BE2C (cell line): ENCODE measurements around the gene ZNF775.

Experiments
- DNase-seq: peaks from one replicate; pipeline ENCODE4 v3.0.0-alpha.2; 2020
- H3K27me3 ChIP-seq: fragments of 250-450 bp; sonication (Bioruptor Pico); 2 replicates; pipeline ENCODE4 v1.5.1; 2020; ENCODE audit warnings: mild to moderate bottlenecking
- H3K36me3 ChIP-seq: fragments of 250-450 bp; sonication (Bioruptor Pico); 2 replicates; pipeline ENCODE4 v1.5.1; 2020; ENCODE audit warnings: mild to moderate bottlenecking
- H3K4me1 ChIP-seq: fragments of 250-450 bp; sonication (Bioruptor Pico); 2 replicates; pipeline ENCODE4 v1.5.1; 2020
- H3K4me3 ChIP-seq: 2 replicates; pipeline ENCODE4 v1.5.1; 2011; ENCODE audit warnings: low read depth, low read length
- H3K9me3 ChIP-seq: fragments of 250-450 bp; sonication (Bioruptor Pico); 2 replicates; pipeline ENCODE4 v1.5.1; 2020
- CTCF ChIP-seq: IDR thresholded peaks from 2 replicates; pipeline ENCODE4 v1.5.1; 2012; ENCODE audit warnings: mild to moderate bottlenecking, low read depth, low read length

ZNF775 gene

GRCh38 chr7:150405584-150406311 is 26.6 kb downstream of the ZNF775 start:
- Histone ChIP-seq H3K36me3 (no peaks in the 10 kb centered on the region), H3K4me3 (peak overlapping the region; percentile 69), H3K4me1 (peaks cover 2% of the 10 kb centered on the region), H3K27me3 (no peaks in the 10 kb centered on the region), H3K9me3 (no peaks in the 10 kb centered on the region)
- DNase-seq = no peak
- TF ChIP-seq CTCF = no peak

DNA sequence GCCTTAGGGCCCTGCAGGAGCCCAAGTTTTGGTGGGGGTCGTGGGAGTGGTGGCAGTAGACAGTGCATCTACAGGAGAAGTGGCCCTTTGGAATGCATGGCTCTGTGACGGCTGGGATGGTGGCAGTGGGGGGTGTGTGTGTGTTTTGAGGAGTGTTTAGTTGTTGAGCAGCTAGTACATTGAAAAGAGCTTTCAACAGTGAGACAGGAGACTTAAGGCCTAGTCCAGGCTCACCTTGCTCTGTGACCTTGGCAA is 27.1 kb downstream of the ZNF775 start:
- H3K36me3 ChIP-seq = no peaks in the 10 kb centered on the region
- no peaks in the 10 kb centered on the region for H3K4me1 ChIP-seq
- H3K9me3 ChIP-seq = no peaks in the 10 kb centered on the region
- no peaks in the 10 kb centered on the region for H3K27me3 ChIP-seq
- TF ChIP-seq CTCF = no peak
- H3K4me3 ChIP-seq = peak overlapping the region; percentile 69; the same call in 1 of the 2 replicates
- no peak for DNase-seq

DNA sequence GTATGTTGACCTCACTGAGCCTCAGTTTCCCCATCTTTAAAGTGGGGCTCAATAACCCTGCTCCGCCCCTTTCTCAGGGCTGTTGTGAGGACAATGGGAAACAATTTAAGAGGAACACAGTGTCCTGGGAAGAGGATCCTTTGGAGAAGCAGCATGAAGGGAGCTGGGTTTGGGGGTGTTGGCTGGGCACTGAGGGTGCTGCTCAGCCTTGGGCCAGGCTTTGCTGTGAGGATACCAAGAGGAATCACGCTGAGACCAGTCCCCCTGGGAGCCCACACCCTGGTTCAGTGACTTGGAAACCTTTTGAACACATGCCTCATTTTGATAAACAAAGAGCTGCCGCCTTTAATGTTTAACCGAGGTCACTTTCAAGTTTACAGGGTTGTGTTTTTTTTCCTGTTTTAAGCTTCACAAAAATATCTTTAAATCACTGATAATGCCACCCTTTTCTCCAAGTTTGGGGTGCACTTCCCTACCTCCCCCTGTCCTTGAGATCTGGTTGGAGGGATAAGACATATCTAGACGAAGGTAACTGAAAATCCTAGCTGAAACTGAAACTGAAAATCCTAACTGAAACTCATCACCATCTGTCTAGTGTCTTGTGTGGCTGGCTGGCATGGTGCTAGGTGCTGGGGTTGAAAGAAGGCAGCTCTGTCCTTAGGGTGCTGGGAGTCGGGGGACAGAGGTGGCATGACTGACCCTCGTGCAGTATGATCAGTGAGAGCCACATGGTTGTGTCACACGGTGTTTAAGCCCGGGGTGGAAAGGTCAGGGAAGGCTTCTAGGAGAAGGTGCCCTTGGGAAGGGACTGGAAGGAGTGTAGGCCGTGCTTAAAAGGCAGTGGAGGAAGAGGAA is 27.7 kb downstream of the ZNF775 start:
- no peak for TF ChIP-seq CTCF
- H3K36me3 ChIP-seq = no peaks in the 10 kb centered on the region
- H3K9me3 ChIP-seq = no peaks in the 10 kb centered on the region
- no peaks in the 10 kb centered on the region for H3K27me3 ChIP-seq
- DNase-seq = no peak
- no peaks in the 10 kb centered on the region for H3K4me1 ChIP-seq
- no peak overlapping the region for H3K4me3 ChIP-seq

DNA sequence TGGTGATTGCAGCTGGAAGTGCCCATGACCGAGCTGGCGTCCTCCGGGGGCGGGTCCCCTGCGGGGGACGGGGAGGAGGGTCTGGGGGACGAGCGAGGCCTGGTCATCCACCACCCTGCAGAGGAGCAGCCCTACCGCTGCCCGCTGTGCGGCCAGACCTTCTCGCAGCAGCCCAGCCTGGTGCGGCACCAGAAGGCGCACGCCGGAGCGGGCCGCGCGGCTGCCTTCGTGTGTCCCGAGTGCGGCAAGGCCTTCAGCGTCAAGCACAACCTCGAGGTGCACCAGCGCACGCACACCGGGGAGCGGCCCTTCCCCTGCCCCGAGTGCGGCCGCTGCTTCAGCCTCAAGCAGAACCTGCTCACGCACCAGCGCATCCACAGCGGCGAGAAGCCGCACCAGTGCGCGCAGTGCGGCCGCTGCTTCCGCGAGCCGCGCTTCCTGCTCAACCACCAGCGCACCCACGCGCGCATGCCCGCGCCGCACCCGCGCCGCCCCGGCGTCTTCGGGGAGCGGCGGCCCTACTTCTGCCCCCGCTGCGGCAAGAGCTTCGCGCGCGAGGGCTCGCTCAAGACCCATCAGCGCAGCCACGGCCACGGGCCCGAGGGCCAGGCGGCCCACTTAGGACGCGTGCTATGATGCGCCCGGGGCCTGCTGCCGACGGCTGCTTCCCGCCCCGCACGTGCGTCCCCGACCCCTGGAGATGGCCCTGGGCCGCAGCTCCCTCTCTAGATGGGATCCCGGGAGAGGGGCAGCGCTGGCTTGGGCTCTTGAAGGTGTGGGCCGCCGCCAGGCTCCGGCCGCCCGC is 28.7 kb downstream of the ZNF775 start:
- TF ChIP-seq CTCF = no peak
- no peaks in the 10 kb centered on the region for H3K27me3 ChIP-seq
- H3K36me3 ChIP-seq = no peaks in the 10 kb centered on the region
- H3K9me3 ChIP-seq = no peaks in the 10 kb centered on the region
- H3K4me3 ChIP-seq = no peak overlapping the region
- no peaks in the 10 kb centered on the region for H3K4me1 ChIP-seq
- no peak for DNase-seq

DNA sequence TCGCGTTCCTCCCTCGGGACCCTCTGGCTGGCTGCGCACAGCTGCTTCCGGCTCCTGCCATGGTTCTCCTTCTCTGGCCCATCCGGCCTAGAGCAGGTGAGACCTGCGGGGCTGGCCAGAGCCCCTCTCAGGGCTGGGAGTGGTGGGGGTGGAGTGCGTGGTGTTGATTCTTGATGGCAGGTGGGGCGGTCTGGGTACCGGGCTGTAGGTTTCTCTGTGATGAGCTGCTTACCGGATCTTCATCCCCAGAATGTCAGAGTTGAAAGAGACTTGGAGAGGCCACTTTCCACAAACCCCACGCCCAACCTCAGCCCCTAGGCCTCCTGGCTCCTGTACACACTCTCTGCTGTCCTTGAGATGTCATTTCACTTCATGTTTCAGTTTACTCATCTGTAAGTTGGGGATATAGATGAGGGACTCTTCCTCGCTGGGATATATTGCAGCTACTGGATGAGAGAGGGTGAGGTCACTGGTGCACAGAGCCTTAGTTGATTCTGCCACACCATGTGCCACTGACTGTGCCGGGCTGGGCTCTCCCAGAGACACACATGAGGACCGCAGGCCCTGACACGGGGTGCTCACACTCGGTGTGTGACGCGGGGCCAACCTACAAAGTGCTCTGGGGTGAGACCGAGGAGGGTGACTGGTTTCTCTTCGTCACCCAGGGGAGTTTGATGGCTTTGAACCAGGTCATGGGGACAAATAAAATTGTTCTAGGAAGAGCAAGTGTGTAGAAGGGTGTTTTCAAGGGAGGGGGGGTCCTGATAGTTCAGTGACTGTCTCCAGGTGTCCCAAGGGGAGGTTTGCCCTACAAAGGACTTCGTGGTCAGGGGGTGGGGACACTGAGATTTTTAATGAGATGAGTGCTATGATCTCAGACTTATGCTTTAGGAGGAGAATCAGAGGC is 29.5 kb downstream of the ZNF775 start:
- no peak for DNase-seq
- Histone ChIP-seq H3K27me3 (no peaks in the 10 kb centered on the region), H3K4me3 (no peak overlapping the region), H3K9me3 (no peaks in the 10 kb centered on the region), H3K36me3 (no peaks in the 10 kb centered on the region), H3K4me1 (no peaks in the 10 kb centered on the region)
- no peak for TF ChIP-seq CTCF
